CD4-positive, alpha-beta memory T cell (primary cell): Measurements from ENCODE around the gene EIF3B. TPM values are rescaled to one million over a fixed set of nuclear protein-coding genes. Genes with fewer than 3 reads are reported as not detected.
"Not testable (repeated sequence)": the region's sequence is repeated elsewhere in the genome, so short reads cannot be mapped to it uniquely, and the experiment has no call there.

Experiments
- CTCF ChIA-PET: fragments of 350-600 bp; sonication (Branson Sonifier 250); formaldehyde crosslinking; loops from one replicate; lab custom pipeline; 2021; ENCODE audit warnings: inconsistent platforms; ENCODE audit not compliant: partially characterized antibody; lab: Charles Lee
- POLR2A ChIA-PET: fragments of 350-600 bp; sonication (Branson Sonifier 250); formaldehyde crosslinking; loops from one replicate; lab custom pipeline; 2021; ENCODE audit not compliant: partially characterized antibody; lab: Charles Lee
- DNase-seq, 5 donors: peaks; one replicate each; pipeline versions ENCODE4 v3.0.0 to v3.0.0-alpha.2; 2020 to 2022; ENCODE audit warnings: mixed read lengths in 1 of 5
- H3K27ac ChIP-seq: one replicate; pipeline ENCODE4 v1.7.0; 2013; ENCODE audit warnings: low read depth, low read length
- H3K27me3 ChIP-seq: 2 replicates; pipeline ENCODE4 v1.7.0; 2013; ENCODE audit warnings: mild to moderate bottlenecking, low read length, moderate library complexity; ENCODE audit not compliant: insufficient read depth
- H3K36me3 ChIP-seq: 2 replicates; pipeline ENCODE4 v1.7.0; 2013; ENCODE audit warnings: mild to moderate bottlenecking, low read length, moderate library complexity; ENCODE audit not compliant: insufficient read depth
- H3K4me1 ChIP-seq: 2 replicates; pipeline ENCODE4 v1.7.0; 2013; ENCODE audit warnings: mild to moderate bottlenecking, low read length, moderate library complexity; ENCODE audit not compliant: insufficient read depth
- H3K4me3 ChIP-seq, 2 donors: one replicate each; pipeline ENCODE4 v1.7.0; 2013; ENCODE audit warnings: low read length in 2 of 2, mild to moderate bottlenecking in 1 of 2
- H3K9me3 ChIP-seq, 2 donors: one replicate each; pipeline ENCODE4 v1.7.0; 2013; ENCODE audit warnings: low read length in 2 of 2, control low read depth in 1 of 2; ENCODE audit not compliant: control insufficient read depth in 1 of 2
- H3K27ac Mint-ChIP-seq, 7 donors: one replicate each; pipeline ENCODE4 v1.8.0; 2020 to 2021; ENCODE audit warnings: mixed read lengths in 7 of 7, mild to moderate bottlenecking in 6 of 7, inconsistent platforms in 3 of 7, moderate library complexity in 3 of 7
- H3K27me3 Mint-ChIP-seq, 2 donors: one replicate each; pipeline ENCODE4 v1.8.0; 2020 to 2021; ENCODE audit warnings: mixed read lengths in 2 of 2
- H3K36me3 Mint-ChIP-seq, 2 donors: one replicate each; pipeline ENCODE4 v1.8.0; 2020 to 2021; ENCODE audit warnings: mixed read lengths in 2 of 2, inconsistent platforms in 1 of 2, mild to moderate bottlenecking in 1 of 2
- H3K4me1 Mint-ChIP-seq, 4 donors: one replicate each; pipeline ENCODE4 v1.8.0; 2020 to 2021; ENCODE audit warnings: mixed read lengths in 4 of 4, mild to moderate bottlenecking in 1 of 4
- H3K4me3 Mint-ChIP-seq, 8 donors: one replicate each; pipeline ENCODE4 v1.8.0; 2020 to 2021; ENCODE audit warnings: mixed read lengths in 8 of 8, mild to moderate bottlenecking in 7 of 8, moderate library complexity in 6 of 8, inconsistent platforms in 3 of 8
- H3K9me3 Mint-ChIP-seq, 8 donors: one replicate each; pipeline ENCODE4 v1.8.0; 2020 to 2021; ENCODE audit warnings: mixed read lengths in 8 of 8, mild to moderate bottlenecking in 5 of 8, inconsistent platforms in 3 of 8, moderate library complexity in 1 of 8
- intact Hi-C: fragments of 100-400 bp; cut with micrococcal nuclease; formaldehyde crosslinking; loops from one replicate; pipeline ENCODE4 v1.15.1; 2023
- polyA plus RNA-seq, 2 donors: library from polyadenylated mRNA; unstranded; fragments of 300-500 nt; fragmentation: Illumina TruSeq; gene quantifications; one replicate each; pipeline ENCODE4 v1.2.3, GENCODE V29; 2021
- total RNA-seq, 2 experiments: library from RNA; stranded (reverse); gene quantifications; one replicate each; pipeline ENCODE4 v1.2.3, GENCODE V29; 2021

Gene EIF3B
- total and polyA plus RNA-seq, 4 experiments from 2014 or later: 78.7 to 138 (median 131) TPM

GRCh38 chr7:2376351-2377154 lies 21.9 kb downstream of the EIF3B start:
- Histone ChIP-seq H3K36me3 (peaks cover 89% of the 10 kb centered on the region), H3K4me3 (no peak overlapping the region), H3K27ac (no peak overlapping the region), H3K9me3 (no peaks in the 10 kb centered on the region), H3K27me3 (no peaks in the 10 kb centered on the region), H3K4me1 (no peaks in the 10 kb centered on the region)
- no peak for DNase-seq
- peak overlapping the region in 1 of 7 donors; percentile 20 for H3K27ac Mint-ChIP-seq
- H3K4me3 Mint-ChIP-seq: peak overlapping the region in 1 of 8 donors; percentile 17
- ChIA-PET POLR2A (no interaction called here), CTCF (interaction anchor here (0.7 kb wide), 1 partner anchor 11 kb away, joined by 3 read pairs; no protein-coding TSS in a partner anchor)
- peaks cover 77 to 86% of the 10 kb centered on the region in 2 donors for H3K36me3 Mint-ChIP-seq
- H3K4me1 Mint-ChIP-seq: peaks cover 0 to 5% (median 3%) of the 10 kb centered on the region in 4 donors
- intact Hi-C loops: no loop called here
- no peaks in the 10 kb centered on the region for H3K27me3 Mint-ChIP-seq
- peaks cover 0 to 2% (median 0%) of the 10 kb centered on the region in 8 donors for H3K9me3 Mint-ChIP-seq

- H3K9me3 ChIP-seq, intact Hi-C loops, H3K27ac Mint-ChIP-seq, H3K4me1 Mint-ChIP-seq, DNase-seq, H3K4me1 ChIP-seq, H3K4me3 ChIP-seq, CTCF ChIA-PET, H3K27me3 Mint-ChIP-seq, H3K9me3 Mint-ChIP-seq, H3K27me3 ChIP-seq, POLR2A ChIA-PET, H3K27ac ChIP-seq, H3K4me3 Mint-ChIP-seq: not testable (repeated sequence)
- peaks cover 80% of the 10 kb centered on the region for H3K36me3 ChIP-seq
- H3K36me3 Mint-ChIP-seq: peaks cover 67 to 83% of the 10 kb centered on the region in 2 donors
Observed at GRCh38 chr7:2377492-2377891, 22.9 kb downstream of the EIF3B start.

- H3K9me3 Mint-ChIP-seq, H3K27me3 Mint-ChIP-seq, intact Hi-C loops, H3K27ac ChIP-seq, H3K27me3 ChIP-seq, CTCF ChIA-PET, H3K4me3 ChIP-seq, H3K4me1 Mint-ChIP-seq, H3K9me3 ChIP-seq, H3K4me1 ChIP-seq, DNase-seq, H3K4me3 Mint-ChIP-seq, POLR2A ChIA-PET: not testable (repeated sequence)
- H3K36me3 Mint-ChIP-seq: peaks cover 61 to 77% of the 10 kb centered on the region in 2 donors
- H3K36me3 ChIP-seq: peaks cover 74% of the 10 kb centered on the region
- peak overlapping the region in 1 of 7 donors; percentile 70 for H3K27ac Mint-ChIP-seq
Observed at GRCh38 chr7:2378125-2378524, 23.5 kb downstream of the EIF3B start.

GRCh38 chr7:2379161-2379560 lies 24.5 kb downstream of the EIF3B start:
- intact Hi-C loops: no loop called here
- H3K4me1 Mint-ChIP-seq: peaks cover 0 to 5% (median 3%) of the 10 kb centered on the region in 4 donors
- Histone ChIP-seq H3K4me1 (no peaks in the 10 kb centered on the region), H3K36me3 (peaks cover 64% of the 10 kb centered on the region), H3K9me3 (no peaks in the 10 kb centered on the region), H3K27ac (no peak overlapping the region), H3K4me3 (no peak overlapping the region), H3K27me3 (no peaks in the 10 kb centered on the region)
- H3K27me3 Mint-ChIP-seq: no peaks in the 10 kb centered on the region
- peak overlapping the region in 1 of 7 donors; percentile 56 for H3K27ac Mint-ChIP-seq
- peaks cover 58 to 70% of the 10 kb centered on the region in 2 donors for H3K36me3 Mint-ChIP-seq
- ChIA-PET POLR2A (no interaction called here), CTCF (no interaction called here)
- no peak overlapping the region for H3K4me3 Mint-ChIP-seq
- H3K9me3 Mint-ChIP-seq: peaks cover 0 to 2% (median 0%) of the 10 kb centered on the region in 8 donors
- no peak for DNase-seq

- Mint-ChIP-seq H3K9me3 (peaks cover 0 to 2% (median 0%) of the 10 kb centered on the region in 8 donors), H3K27me3 (no peaks in the 10 kb centered on the region), H3K4me1 (peaks cover 0 to 5% (median 3%) of the 10 kb centered on the region in 4 donors), H3K4me3 (no peak overlapping the region), H3K27ac (peak overlapping the region in 1 of 7 donors; percentile 56), H3K36me3 (peaks cover 50 to 64% of the 10 kb centered on the region in 2 donors)
- H3K27ac ChIP-seq: no peak overlapping the region
- intact Hi-C loops: no loop called here
- DNase-seq: no peak
- H3K4me3 ChIP-seq: no peak overlapping the region
- no peaks in the 10 kb centered on the region for H3K9me3 ChIP-seq
- ChIA-PET CTCF (no interaction called here), POLR2A (no interaction called here)
- peaks cover 56% of the 10 kb centered on the region for H3K36me3 ChIP-seq
- H3K27me3 ChIP-seq: no peaks in the 10 kb centered on the region
- H3K4me1 ChIP-seq: no peaks in the 10 kb centered on the region
Observed at GRCh38 chr7:2379821-2380450, 25.3 kb downstream of the EIF3B start.

- H3K9me3 ChIP-seq: no peaks in the 10 kb centered on the region
- Mint-ChIP-seq H3K4me1 (peaks cover 0 to 5% (median 3%) of the 10 kb centered on the region in 4 donors), H3K27ac (no peak overlapping the region), H3K4me3 (no peak overlapping the region), H3K9me3 (peaks cover 0 to 2% (median 0%) of the 10 kb centered on the region in 8 donors), H3K27me3 (no peaks in the 10 kb centered on the region), H3K36me3 (peaks cover 45 to 58% of the 10 kb centered on the region in 2 donors)
- peaks cover 51% of the 10 kb centered on the region for H3K36me3 ChIP-seq
- intact Hi-C loops: no loop called here
- POLR2A ChIA-PET: no interaction called here
- H3K27me3 ChIP-seq: no peaks in the 10 kb centered on the region
- H3K4me1 ChIP-seq: no peaks in the 10 kb centered on the region
- no peak overlapping the region for H3K27ac ChIP-seq
- CTCF ChIA-PET: no interaction called here
- no peak overlapping the region for H3K4me3 ChIP-seq
- no peak for DNase-seq
Observed at GRCh38 chr7:2380461-2380860, 25.8 kb downstream of the EIF3B start.

- H3K36me3 ChIP-seq: peaks cover 43% of the 10 kb centered on the region
- no peaks in the 10 kb centered on the region for H3K27me3 ChIP-seq
- H3K9me3 ChIP-seq: no peaks in the 10 kb centered on the region
- Mint-ChIP-seq H3K9me3 (peaks cover 0 to 2% (median 0%) of the 10 kb centered on the region in 8 donors), H3K27ac (peak overlapping the region in 1 of 7 donors; percentile 23), H3K4me3 (no peak overlapping the region), H3K27me3 (no peaks in the 10 kb centered on the region), H3K4me1 (peaks cover 0 to 5% (median 3%) of the 10 kb centered on the region in 4 donors), H3K36me3 (peaks cover 39 to 51% of the 10 kb centered on the region in 2 donors)
- ChIA-PET POLR2A (no interaction called here), CTCF (no interaction called here)
- DNase-seq: no peak
- intact Hi-C loops: no loop called here
- no peak overlapping the region for H3K4me3 ChIP-seq
- no peaks in the 10 kb centered on the region for H3K4me1 ChIP-seq
- H3K27ac ChIP-seq: no peak overlapping the region
Observed at GRCh38 chr7:2381227-2381626, 26.6 kb downstream of the EIF3B start.
